ENCODE data around the gene ALG9. TPM values are rescaled to one million over a fixed set of nuclear protein-coding genes. Genes with fewer than 3 reads are reported as not detected.
A peak's percentile ranks its signal among the peaks of the same experiment; 100 is the strongest.

Gene ALG9
- total RNA-seq, 1 experiment from 2014 or later = 28.8 TPM

DNA sequence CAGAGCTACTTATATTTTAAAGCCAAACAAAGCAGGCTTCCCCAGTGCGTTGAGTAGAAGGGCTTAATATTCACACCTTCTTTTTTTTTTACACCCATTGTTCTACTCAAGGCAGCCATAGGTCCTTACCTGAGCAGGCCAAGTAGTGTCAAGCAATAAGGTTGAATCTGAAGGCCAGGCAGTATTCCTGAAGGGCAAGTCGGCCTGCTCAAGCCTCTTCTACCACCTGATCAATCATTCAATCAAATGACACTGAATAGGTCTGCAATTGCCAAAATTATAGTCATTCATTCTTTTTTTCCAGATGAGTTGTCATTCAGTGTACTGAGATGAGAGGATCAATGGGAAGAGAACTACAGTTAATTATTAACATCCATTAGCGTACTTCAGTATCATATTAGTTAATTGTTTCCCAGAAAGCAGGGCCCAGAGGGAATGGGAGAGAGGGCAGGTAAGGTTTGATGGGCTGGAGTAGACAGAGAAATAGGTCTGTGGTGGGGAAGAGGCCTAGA lies 93.3 kb downstream of the ALG9 start:
- no peak for TF ChIP-seq CTCF (IDR thresholded peaks at IDR 0.05; ENCODE audit: unreplicated experiment)
- H3K4me1 Mint-ChIP-seq (ENCODE audit: insufficient read depth, unreplicated experiment) = no peaks in the 10 kb centered on the region
- intact Hi-C loops (cut with micrococcal nuclease) = no loop called here
- H3K9me3 Mint-ChIP-seq (ENCODE audit: unreplicated experiment) = no peaks in the 10 kb centered on the region
- no TSS peak for BruUV-seq (replicated peaks)
- POLR2A ChIA-PET = interaction anchor here (0.7 to 4.8 kb wide), 6 partner anchors 11 to 180 kb away, joined by 3 to 35 read pairs (median 6); partner anchors contain the start of genes PPP2R1B and SIK2
- no peak for DNase-seq (ENCODE audit: unreplicated experiment)
- no peak overlapping the region for H3K27ac Mint-ChIP-seq (ENCODE audit: low read depth, unreplicated experiment)
- CTCF ChIA-PET = interaction anchor here (0.6 to 5.3 kb wide), 25 partner anchors 10 to 1442 kb away, joined by 3 to 55 read pairs (median 4); partner anchors contain the start of genes PPP2R1B and SIK2
- no peaks in the 10 kb centered on the region for H3K36me3 Mint-ChIP-seq (ENCODE audit: insufficient read depth, unreplicated experiment)
- H3K27me3 Mint-ChIP-seq (ENCODE audit: insufficient read depth, unreplicated experiment) = no peaks in the 10 kb centered on the region
- no peak overlapping the region for H3K4me3 Mint-ChIP-seq (ENCODE audit: unreplicated experiment)

DNA sequence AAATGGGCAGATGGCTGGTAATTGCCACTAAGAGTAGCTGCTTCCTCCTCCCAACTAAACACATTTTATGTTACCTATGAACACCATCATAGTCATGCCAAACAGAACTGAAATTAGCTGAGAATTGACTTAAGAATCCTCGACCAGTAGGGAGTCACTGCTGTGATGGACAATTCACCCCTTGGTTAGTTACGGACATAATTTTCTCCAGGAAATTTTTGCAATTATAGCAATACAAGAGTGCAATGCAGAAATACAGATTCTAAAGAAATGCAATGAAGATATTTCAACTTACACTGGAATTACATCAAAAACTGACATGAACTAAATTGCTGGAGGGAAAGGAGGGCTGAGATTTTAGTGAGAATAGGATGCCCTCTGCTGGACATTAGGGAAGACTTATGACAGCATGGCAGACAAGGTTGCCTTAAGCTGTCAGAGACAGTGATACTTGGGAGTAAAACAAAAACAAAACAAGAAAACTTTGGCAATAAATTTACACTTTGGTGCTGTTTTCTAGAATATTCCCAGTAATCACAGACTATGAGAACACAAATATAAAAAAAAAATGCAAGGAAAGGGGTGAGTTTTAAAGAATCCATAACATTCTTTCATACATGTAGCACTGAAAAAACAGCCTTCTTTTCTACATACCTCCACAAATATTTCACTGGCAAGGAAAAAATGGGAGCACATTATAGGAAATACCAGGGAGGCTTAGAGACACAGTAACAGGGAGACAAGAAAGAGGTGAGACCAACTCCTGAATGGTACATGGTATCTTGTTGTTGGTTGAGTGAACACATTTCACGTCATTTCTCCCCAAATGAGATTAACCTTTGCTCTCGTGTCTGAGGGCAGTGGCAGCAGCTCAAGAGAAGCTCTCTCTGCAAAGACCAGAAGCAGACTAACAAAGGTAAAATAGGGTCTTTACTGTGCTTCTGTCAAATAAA lies 94.0 kb downstream of the ALG9 start:
- ChIA-PET CTCF (interaction anchor here (0.6 to 5.3 kb wide), 60 partner anchors 9 to 972 kb away, joined by 3 to 55 read pairs (median 4); partner anchors contain the start of genes PPP2R1B and SIK2), POLR2A (interaction anchor here (0.7 to 4.8 kb wide), 10 partner anchors 9 to 215 kb away, joined by 3 to 35 read pairs (median 4); partner anchors contain the start of genes PPP2R1B and SIK2)
- no TSS peak for BruUV-seq (replicated peaks)
- Mint-ChIP-seq H3K27ac (ENCODE audit: low read depth, unreplicated experiment) (no peak overlapping the region), H3K4me1 (ENCODE audit: insufficient read depth, unreplicated experiment) (no peaks in the 10 kb centered on the region), H3K27me3 (ENCODE audit: insufficient read depth, unreplicated experiment) (no peaks in the 10 kb centered on the region), H3K9me3 (ENCODE audit: unreplicated experiment) (no peaks in the 10 kb centered on the region), H3K4me3 (ENCODE audit: unreplicated experiment) (no peak overlapping the region), H3K36me3 (ENCODE audit: insufficient read depth, unreplicated experiment) (no peaks in the 10 kb centered on the region)
- peak; percentile 79 for DNase-seq (ENCODE audit: unreplicated experiment)
- TF ChIP-seq CTCF (IDR thresholded peaks at IDR 0.05; ENCODE audit: unreplicated experiment) = peak; percentile 54
- intact Hi-C loops (cut with micrococcal nuclease) = loop anchor here (1.0 to 2.0 kb wide), 5 partner anchors 63 to 323 kb away; partner anchors contain the start of gene SIK2

- POLR2A ChIA-PET = interaction anchor here (0.6 to 4.8 kb wide), 8 partner anchors 9 to 214 kb away, joined by 3 to 35 read pairs (median 4); partner anchors contain the start of genes PPP2R1B and SIK2
- H3K27ac Mint-ChIP-seq (ENCODE audit: low read depth, unreplicated experiment) = no peak overlapping the region
- intact Hi-C loops (cut with micrococcal nuclease) = loop anchor here (1.0 to 2.0 kb wide), 5 partner anchors 64 to 322 kb away; partner anchors contain the start of gene SIK2
- TF ChIP-seq CTCF (IDR thresholded peaks at IDR 0.05; ENCODE audit: unreplicated experiment) = no peak
- no peak overlapping the region for H3K4me3 Mint-ChIP-seq (ENCODE audit: unreplicated experiment)
- H3K27me3 Mint-ChIP-seq (ENCODE audit: insufficient read depth, unreplicated experiment) = no peaks in the 10 kb centered on the region
- H3K4me1 Mint-ChIP-seq (ENCODE audit: insufficient read depth, unreplicated experiment) = no peaks in the 10 kb centered on the region
- CTCF ChIA-PET = interaction anchor here (0.6 to 5.3 kb wide), 51 partner anchors 9 to 500 kb away, joined by 3 to 55 read pairs (median 4); partner anchors contain the start of genes PPP2R1B and SIK2
- no TSS peak for BruUV-seq (replicated peaks)
- H3K36me3 Mint-ChIP-seq (ENCODE audit: insufficient read depth, unreplicated experiment) = no peaks in the 10 kb centered on the region
- no peaks in the 10 kb centered on the region for H3K9me3 Mint-ChIP-seq (ENCODE audit: unreplicated experiment)
- DNase-seq (ENCODE audit: unreplicated experiment) = no peak
These were observed 94.8 kb downstream of the ALG9 start for GRCh38 chr11:111776398-111777093.
